Mesothelial cell of epicardium (in vitro differentiated cells): ENCODE measurements around the gene PAQR3. TPM values are rescaled to one million over a fixed set of nuclear protein-coding genes. Genes with fewer than 3 reads are reported as not detected.

ENCODE experiments used
- DNase-seq, 2 experiments: peaks; one replicate each; pipeline ENCODE4 v3.0.0; 2021; ENCODE audit warnings: low spot score in 2 of 2; ENCODE audit not compliant: unreplicated experiment in 2 of 2
- H3K27ac Mint-ChIP-seq: 2 replicates; pipeline ENCODE4 v1.8.0; 2021; ENCODE audit warnings: mixed read lengths
- H3K27me3 Mint-ChIP-seq: 2 replicates; pipeline ENCODE4 v1.8.0; 2021; ENCODE audit warnings: low read depth, mixed read lengths
- H3K36me3 Mint-ChIP-seq: 2 replicates; pipeline ENCODE4 v1.8.0; 2021; ENCODE audit warnings: mixed read lengths
- H3K4me1 Mint-ChIP-seq: 2 replicates; pipeline ENCODE4 v1.8.0; 2021; ENCODE audit warnings: mixed read lengths
- H3K4me3 Mint-ChIP-seq: 2 replicates; pipeline ENCODE4 v1.8.0; 2021; ENCODE audit warnings: mild to moderate bottlenecking, moderate library complexity, mixed read lengths
- H3K9me3 Mint-ChIP-seq: 2 replicates; pipeline ENCODE4 v1.8.0; 2021; ENCODE audit warnings: mixed read lengths
- CTCF ChIP-seq: fragments of 200-600 bp; sonication (generic); IDR thresholded peaks from one replicate; pipeline ENCODE4 v1.5.0; 2021; ENCODE audit warnings: antibody characterized with exemption; ENCODE audit not compliant: unreplicated experiment
- total RNA-seq: library from RNA; stranded (reverse); gene quantifications from 3 replicates; pipeline ENCODE4 v1.2.1, GENCODE V29; 2021

Gene PAQR3
- total RNA-seq, 1 donor from 2014 or later = 19.8 TPM

- DNase-seq = no peak
- Mint-ChIP-seq H3K4me1 (peaks cover 6% of the 10 kb centered on the region), H3K27me3 (peaks cover 20% of the 10 kb centered on the region), H3K4me3 (no peak overlapping the region), H3K27ac (no peak overlapping the region), H3K36me3 (no peaks in the 10 kb centered on the region), H3K9me3 (no peaks in the 10 kb centered on the region)
- TF ChIP-seq CTCF = no peak
Measured at GRCh38 chr4:78953231-78953630, 14.0 kb upstream of the PAQR3 start.

- Mint-ChIP-seq H3K4me1 (peaks cover 2% of the 10 kb centered on the region), H3K9me3 (peaks cover 3% of the 10 kb centered on the region), H3K27me3 (peaks cover 29% of the 10 kb centered on the region), H3K27ac (no peak overlapping the region), H3K4me3 (no peak overlapping the region), H3K36me3 (no peaks in the 10 kb centered on the region)
- DNase-seq = no peak
- peak; percentile 75 for TF ChIP-seq CTCF
Measured at GRCh38 chr4:78951862-78952472, 12.7 kb upstream of the PAQR3 start.

- Mint-ChIP-seq H3K4me1 (no peaks in the 10 kb centered on the region), H3K27ac (no peak overlapping the region), H3K4me3 (no peak overlapping the region), H3K27me3 (peaks cover 36% of the 10 kb centered on the region), H3K9me3 (peaks cover 13% of the 10 kb centered on the region), H3K36me3 (peaks cover 2% of the 10 kb centered on the region)
- no peak for DNase-seq
- no peak for TF ChIP-seq CTCF
Measured at GRCh38 chr4:78949735-78950134, 10.5 kb upstream of the PAQR3 start.

- TF ChIP-seq CTCF = no peak
- no peaks in the 10 kb centered on the region for H3K4me1 Mint-ChIP-seq
- H3K4me3 Mint-ChIP-seq = no peak overlapping the region
- peaks cover 44% of the 10 kb centered on the region for H3K27me3 Mint-ChIP-seq
- no peak for DNase-seq
- H3K9me3 Mint-ChIP-seq = peaks cover 13% of the 10 kb centered on the region
- no peak overlapping the region for H3K27ac Mint-ChIP-seq
- peaks cover 2% of the 10 kb centered on the region for H3K36me3 Mint-ChIP-seq
Measured at GRCh38 chr4:78945651-78946179, 6.5 kb upstream of the PAQR3 start.

- H3K27me3 Mint-ChIP-seq = peaks cover 41% of the 10 kb centered on the region
Measured at GRCh38 chr4:78944381-78944780, 5.1 kb upstream of the PAQR3 start.

More at GRCh38 chr4:78944381-78944780, 5.1 kb upstream of the PAQR3 start:
- Mint-ChIP-seq H3K4me3 (no peak overlapping the region), H3K27ac (no peak overlapping the region), H3K36me3 (peaks cover 2% of the 10 kb centered on the region), H3K9me3 (peaks cover 13% of the 10 kb centered on the region), H3K4me1 (peaks cover 7% of the 10 kb centered on the region)
- no peak for DNase-seq
- TF ChIP-seq CTCF = no peak
